Activated CD8-positive, alpha-beta T cell treated with anti-CD3 and anti-CD28 coated beads, Interleukin-2, amount 10 ng/mL, durations not matched to agents 7 days and 5 days (primary cell): ENCODE data around the gene RTF1. TPM values are rescaled to one million over a fixed set of nuclear protein-coding genes. Genes with fewer than 3 reads are reported as not detected.
A peak's percentile ranks its signal among the peaks of the same experiment; 100 is the strongest.

Experiments
- ATAC-seq: fragments of 150-1000 bp; cut with Tn5 transposase; one replicate; pipeline ENCODE4 v1.10.0; 2021; ENCODE audit warnings: moderate library complexity
- CTCF ChIA-PET: fragments of 350-600 bp; sonication (Branson Sonifier 250); formaldehyde crosslinking; loops from one replicate; lab custom pipeline; 2021; ENCODE audit warnings: antibody characterized with exemption; lab: Charles Lee
- POLR2A ChIA-PET: fragments of 350-600 bp; sonication (Branson Sonifier 250); formaldehyde crosslinking; loops from one replicate; lab custom pipeline; 2021; ENCODE audit warnings: antibody characterized with exemption; lab: Charles Lee
- DNase-seq: peaks from one replicate; pipeline ENCODE4 v3.0.0-alpha.2; 2020
- H3K27ac Mint-ChIP-seq: one replicate; pipeline ENCODE4 v1.8.0; 2021; ENCODE audit warnings: mild to moderate bottlenecking, mixed read lengths
- H3K27me3 Mint-ChIP-seq: one replicate; pipeline ENCODE4 v1.8.0; 2021; ENCODE audit warnings: low read depth, mixed read lengths
- H3K36me3 Mint-ChIP-seq: one replicate; pipeline ENCODE4 v1.8.0; 2021; ENCODE audit warnings: low read depth, mixed read lengths
- H3K4me1 Mint-ChIP-seq: one replicate; pipeline ENCODE4 v1.8.0; 2021; ENCODE audit warnings: low read depth, mixed read lengths
- H3K4me3 Mint-ChIP-seq: one replicate; pipeline ENCODE4 v1.8.0; 2021; ENCODE audit warnings: mild to moderate bottlenecking, mixed read lengths
- H3K9me3 Mint-ChIP-seq: one replicate; pipeline ENCODE4 v1.8.0; 2022; ENCODE audit warnings: mixed read lengths; ENCODE audit not compliant: insufficient read depth
- total RNA-seq, 2 experiments: library from RNA; stranded (reverse); gene quantifications; one replicate each; pipeline ENCODE4 v1.2.3, GENCODE V29; 2021

RTF1 gene
- total RNA-seq, 2 experiments from 2014 or later, result 31.0 to 40.7 TPM

- Mint-ChIP-seq H3K36me3 (no peaks in the 10 kb centered on the region), H3K27ac (no peak overlapping the region), H3K4me3 (no peak overlapping the region), H3K27me3 (peaks cover 32% of the 10 kb centered on the region), H3K4me1 (peaks cover 42% of the 10 kb centered on the region), H3K9me3 (no peaks in the 10 kb centered on the region)
- ATAC-seq (no peak), DNase-seq (no peak)
- POLR2A ChIA-PET, result no interaction called here
- CTCF ChIA-PET, result interaction anchor here (1.2 kb wide), 1 partner anchor 26 kb away, joined by 3 read pairs; no protein-coding TSS in a partner anchor
These were observed 75.0 kb downstream of the RTF1 start for GRCh38 chr15:41491889-41492288.

GRCh38 chr15:41492597-41493204 is 75.8 kb downstream of the RTF1 start:
- Mint-ChIP-seq H3K27ac (no peak overlapping the region), H3K9me3 (no peaks in the 10 kb centered on the region), H3K27me3 (peaks cover 40% of the 10 kb centered on the region), H3K4me1 (peaks cover 41% of the 10 kb centered on the region), H3K36me3 (no peaks in the 10 kb centered on the region), H3K4me3 (peak overlapping the region; percentile 70)
- ATAC-seq, result no peak
- DNase-seq, result no peak
- CTCF ChIA-PET, result interaction anchor here (1.0 to 2.5 kb wide), 3 partner anchors 11 to 26 kb away, joined by 4 to 14 read pairs (median 4); no protein-coding TSS in a partner anchor
- POLR2A ChIA-PET, result interaction anchor here (0.6 to 0.9 kb wide), 5 partner anchors 9 to 395 kb away, joined by 3 read pairs; no protein-coding TSS in a partner anchor

GRCh38 chr15:41493205-41493901 is 76.5 kb downstream of the RTF1 start, which contains the start of gene ITPKA:
ITPKA (plus strand) TSS chr15:41493874; CDS start chr15:41493928, 54 bp downstream.
- Mint-ChIP-seq H3K4me1 (peaks cover 38% of the 10 kb centered on the region), H3K4me3 (peak within 1 kb of the TSS; percentile 70), H3K9me3 (no peaks in the 10 kb centered on the region), H3K27ac (no peak within 1 kb of the TSS), H3K36me3 (no peaks in the 10 kb centered on the region), H3K27me3 (peaks cover 41% of the 10 kb centered on the region)
- ATAC-seq, result peak; percentile 73
- ChIA-PET POLR2A (interaction anchor here (0.6 to 0.9 kb wide), 5 partner anchors 10 to 395 kb away, joined by 3 read pairs; no protein-coding TSS in a partner anchor), CTCF (interaction anchor here (1.0 to 2.5 kb wide), 3 partner anchors 10 to 27 kb away, joined by 4 to 14 read pairs (median 4); no protein-coding TSS in a partner anchor)
- peak; percentile 64 for DNase-seq

- H3K27ac Mint-ChIP-seq, result no peak overlapping the region
- no peak for ATAC-seq
- no peak for DNase-seq
These were observed 77.0 kb downstream of the RTF1 start for GRCh38 chr15:41493902-41494189.

GRCh38 chr15:41494190-41494921 is 77.5 kb downstream of the RTF1 start:
- peak; percentile 47 for DNase-seq
- H3K9me3 Mint-ChIP-seq, result no peaks in the 10 kb centered on the region
- H3K36me3 Mint-ChIP-seq, result no peaks in the 10 kb centered on the region
- H3K27me3 Mint-ChIP-seq, result peaks cover 51% of the 10 kb centered on the region
- H3K27ac Mint-ChIP-seq, result no peak overlapping the region
- H3K4me3 Mint-ChIP-seq, result peak overlapping the region; percentile 58
- ChIA-PET CTCF (interaction anchor here (2.5 kb wide), 1 partner anchor 28 kb away, joined by 14 read pairs; no protein-coding TSS in a partner anchor), POLR2A (no interaction called here)
- H3K4me1 Mint-ChIP-seq, result peaks cover 38% of the 10 kb centered on the region
- peak; percentile 21 for ATAC-seq

More at GRCh38 chr15:41493902-41494189, 77.0 kb downstream of the RTF1 start:
- H3K27me3 Mint-ChIP-seq, result peaks cover 46% of the 10 kb centered on the region
- H3K9me3 Mint-ChIP-seq, result no peaks in the 10 kb centered on the region
- H3K4me3 Mint-ChIP-seq, result peak overlapping the region; percentile 48
- CTCF ChIA-PET, result interaction anchor here (1.4 to 2.5 kb wide), 2 partner anchors 9 to 27 kb away, joined by 4 to 14 read pairs; no protein-coding TSS in a partner anchor
- no peaks in the 10 kb centered on the region for H3K36me3 Mint-ChIP-seq
- H3K4me1 Mint-ChIP-seq, result peaks cover 38% of the 10 kb centered on the region
- POLR2A ChIA-PET, result no interaction called here

GRCh38 chr15:41494922-41495735 is 78.2 kb downstream of the RTF1 start:
- POLR2A ChIA-PET, result no interaction called here
- ATAC-seq (no peak), DNase-seq (peak; percentile 48)
- H3K9me3 Mint-ChIP-seq, result no peaks in the 10 kb centered on the region
- no peaks in the 10 kb centered on the region for H3K36me3 Mint-ChIP-seq
- no peak overlapping the region for H3K27ac Mint-ChIP-seq
- CTCF ChIA-PET, result interaction anchor here (0.9 to 2.5 kb wide), 2 partner anchors 29 kb away, joined by 3 to 14 read pairs; no protein-coding TSS in a partner anchor
- peaks cover 32% of the 10 kb centered on the region for H3K4me1 Mint-ChIP-seq
- peak overlapping the region; percentile 49 for H3K4me3 Mint-ChIP-seq
- H3K27me3 Mint-ChIP-seq, result peaks cover 56% of the 10 kb centered on the region

- peak overlapping the region; percentile 22 for H3K4me3 Mint-ChIP-seq
- no peaks in the 10 kb centered on the region for H3K9me3 Mint-ChIP-seq
- H3K27ac Mint-ChIP-seq, result no peak overlapping the region
- no peak for DNase-seq
- CTCF ChIA-PET, result interaction anchor here (0.9 kb wide), 1 partner anchor 30 kb away, joined by 3 read pairs; no protein-coding TSS in a partner anchor
- POLR2A ChIA-PET, result no interaction called here
- peaks cover 63% of the 10 kb centered on the region for H3K27me3 Mint-ChIP-seq
- no peaks in the 10 kb centered on the region for H3K36me3 Mint-ChIP-seq
- peaks cover 32% of the 10 kb centered on the region for H3K4me1 Mint-ChIP-seq
- no peak for ATAC-seq
These were observed 79.1 kb downstream of the RTF1 start for GRCh38 chr15:41495736-41496599.

GRCh38 chr15:41498657-41499056 is 81.8 kb downstream of the RTF1 start:
- Mint-ChIP-seq H3K4me1 (peaks cover 38% of the 10 kb centered on the region), H3K4me3 (no peak overlapping the region), H3K36me3 (no peaks in the 10 kb centered on the region), H3K9me3 (no peaks in the 10 kb centered on the region), H3K27ac (no peak overlapping the region), H3K27me3 (peaks cover 74% of the 10 kb centered on the region)
- DNase-seq, result no peak
- POLR2A ChIA-PET, result no interaction called here
- ATAC-seq, result no peak
- CTCF ChIA-PET, result no interaction called here

- H3K27me3 Mint-ChIP-seq, result peaks cover 76% of the 10 kb centered on the region
- peaks cover 39% of the 10 kb centered on the region for H3K4me1 Mint-ChIP-seq
- H3K27ac Mint-ChIP-seq, result no peak overlapping the region
- no peaks in the 10 kb centered on the region for H3K36me3 Mint-ChIP-seq
- POLR2A ChIA-PET, result no interaction called here
- CTCF ChIA-PET, result interaction anchor here (0.8 kb wide), 1 partner anchor 33 kb away, joined by 3 read pairs; no protein-coding TSS in a partner anchor
- ATAC-seq (no peak), DNase-seq (no peak)
- H3K9me3 Mint-ChIP-seq, result no peaks in the 10 kb centered on the region
- no peak overlapping the region for H3K4me3 Mint-ChIP-seq
These were observed 82.4 kb downstream of the RTF1 start for GRCh38 chr15:41499109-41499851.
